ENCODE measurements around the gene SEMA3B. TPM values are rescaled to one million over a fixed set of nuclear protein-coding genes. Genes with fewer than 3 reads are reported as not detected.

The SEMA3B gene
- total RNA-seq, 1 experiment from 2014 or later: 21.8 TPM

DNA sequence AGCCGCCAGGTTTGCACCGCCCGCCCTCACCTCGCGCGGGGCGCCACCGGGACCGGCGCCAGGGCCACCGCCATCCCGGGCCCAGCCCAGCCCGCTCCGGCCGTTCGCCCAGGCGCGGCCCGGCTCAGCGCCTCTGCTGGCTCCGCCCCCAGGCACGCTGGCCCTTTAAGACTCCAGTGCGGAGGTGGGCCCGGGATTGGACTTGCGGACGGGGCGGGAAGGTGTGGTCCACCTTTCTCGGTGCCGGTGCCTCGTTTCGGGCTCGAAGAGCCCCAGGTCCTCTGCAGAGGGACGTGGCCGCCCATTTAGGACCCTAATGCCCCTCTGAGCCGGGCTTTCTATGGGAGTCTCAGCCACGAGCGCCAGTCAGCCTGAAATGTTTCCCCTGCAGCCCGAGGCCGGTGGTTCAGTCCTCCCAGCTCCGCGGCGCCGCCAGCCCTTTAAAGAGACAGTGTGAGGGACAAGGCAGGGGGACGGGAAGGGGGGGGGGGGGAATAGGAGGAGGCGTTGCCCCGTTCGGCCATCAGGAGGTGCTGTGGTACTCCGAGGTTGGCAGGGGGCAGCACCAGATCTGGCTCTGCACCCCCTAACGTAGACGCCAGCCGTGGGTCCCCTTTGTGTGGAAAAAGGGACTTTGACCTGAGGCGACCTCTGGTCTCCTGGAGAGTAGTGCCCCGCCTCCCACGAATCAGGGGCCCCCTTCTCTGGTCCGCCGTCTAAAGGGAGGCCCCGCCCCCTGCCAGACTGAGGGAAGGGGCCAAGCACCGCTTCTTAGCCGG lies 52.6 kb downstream of the SEMA3B start:
- H3K27me3 Mint-ChIP-seq (ENCODE audit: insufficient read depth, unreplicated experiment): no peaks in the 10 kb centered on the region
- CTCF ChIA-PET: interaction anchor here (0.5 to 1.4 kb wide), 12 partner anchors 10 to 1720 kb away, joined by 3 to 27 read pairs (median 5); partner anchors contain the start of genes CYB561D2, GNAI2, HYAL3 and NAA80
- H3K9me3 ChIP-seq: no peaks in the 10 kb centered on the region
- TF ChIP-seq, protein P1, sequence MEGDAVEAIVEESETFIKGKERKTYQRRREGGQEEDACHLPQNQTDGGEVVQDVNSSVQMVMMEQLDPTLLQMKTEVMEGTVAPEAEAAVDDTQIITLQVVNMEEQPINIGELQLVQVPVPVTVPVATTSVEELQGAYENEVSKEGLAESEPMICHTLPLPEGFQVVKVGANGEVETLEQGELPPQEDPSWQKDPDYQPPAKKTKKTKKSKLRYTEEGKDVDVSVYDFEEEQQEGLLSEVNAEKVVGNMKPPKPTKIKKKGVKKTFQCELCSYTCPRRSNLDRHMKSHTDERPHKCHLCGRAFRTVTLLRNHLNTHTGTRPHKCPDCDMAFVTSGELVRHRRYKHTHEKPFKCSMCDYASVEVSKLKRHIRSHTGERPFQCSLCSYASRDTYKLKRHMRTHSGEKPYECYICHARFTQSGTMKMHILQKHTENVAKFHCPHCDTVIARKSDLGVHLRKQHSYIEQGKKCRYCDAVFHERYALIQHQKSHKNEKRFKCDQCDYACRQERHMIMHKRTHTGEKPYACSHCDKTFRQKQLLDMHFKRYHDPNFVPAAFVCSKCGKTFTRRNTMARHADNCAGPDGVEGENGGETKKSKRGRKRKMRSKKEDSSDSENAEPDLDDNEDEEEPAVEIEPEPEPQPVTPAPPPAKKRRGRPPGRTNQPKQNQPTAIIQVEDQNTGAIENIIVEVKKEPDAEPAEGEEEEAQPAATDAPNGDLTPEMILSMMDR (IDR thresholded peaks at IDR 0.05; ENCODE audit: insufficient read depth in 1 of 2, low read depth in 1 of 2, low read length in 1 of 2, severe bottlenecking in 1 of 2, unreplicated experiment in 1 of 2): peak; percentile 67 to 68
- H3K4me1 Mint-ChIP-seq (ENCODE audit: low read depth, unreplicated experiment): peaks cover 6% of the 10 kb centered on the region
- no peaks in the 10 kb centered on the region for H3K9me3 Mint-ChIP-seq (ENCODE audit: unreplicated experiment)
- H3K36me3 Mint-ChIP-seq (ENCODE audit: insufficient read depth, unreplicated experiment): peaks cover 37% of the 10 kb centered on the region
- peak overlapping the region; percentile 81 for H3K4me3 Mint-ChIP-seq (ENCODE audit: unreplicated experiment)
- POLR2A ChIA-PET: interaction anchor here (0.6 to 1.4 kb wide), 4 partner anchors 16 to 536 kb away, joined by 4 to 12 read pairs (median 8); partner anchors contain the start of genes HYAL3 and NAA80
- peaks cover 33% of the 10 kb centered on the region for H3K4me1 ChIP-seq
- peak overlapping the region; percentile 58 for H3K4me3 ChIP-seq (ENCODE audit: low read depth, low read length)
- peaks cover 4% of the 10 kb centered on the region for H3K36me3 ChIP-seq (ENCODE audit: control insufficient read depth, insufficient read depth, low read length)
- peak; percentile 92 to 94 for DNase-seq
- H3K27me3 ChIP-seq (replicated peaks; ENCODE audit: control insufficient read depth, insufficient read depth, low read length): no peaks in the 10 kb centered on the region
- no TSS peak for BruUV-seq (replicated peaks)
- intact Hi-C loops (cut with micrococcal nuclease; ENCODE audit: unreplicated experiment): loop anchor here (1.0 kb wide), 1 partner anchor 22 kb away; the partner anchor contains the start of genes HYAL3 and NAA80
- peak overlapping the region; percentile 96 for H3K27ac Mint-ChIP-seq (ENCODE audit: unreplicated experiment)

DNA sequence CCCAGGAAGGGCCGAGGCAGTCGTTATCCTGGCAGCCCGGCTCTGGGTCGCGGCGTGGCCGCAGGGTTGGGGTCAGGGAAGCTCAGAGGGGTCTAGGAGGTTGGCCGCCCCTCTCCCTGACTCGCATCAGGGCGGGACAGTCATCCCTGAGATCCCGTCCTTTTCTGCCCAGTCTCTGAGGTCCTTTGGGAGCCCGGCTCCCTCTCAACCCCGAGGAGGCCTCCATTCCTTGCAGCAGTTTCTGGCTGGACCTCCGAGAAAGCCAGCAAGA lies 53.1 kb downstream of the SEMA3B start:
- TF ChIP-seq, protein P1 (IDR thresholded peaks at IDR 0.05; ENCODE audit: insufficient read depth in 1 of 2, low read depth in 1 of 2, low read length in 1 of 2, severe bottlenecking in 1 of 2, unreplicated experiment in 1 of 2): no peak
- Mint-ChIP-seq H3K27me3 (ENCODE audit: insufficient read depth, unreplicated experiment) (no peaks in the 10 kb centered on the region), H3K9me3 (ENCODE audit: unreplicated experiment) (no peaks in the 10 kb centered on the region), H3K4me1 (ENCODE audit: low read depth, unreplicated experiment) (peaks cover under 1% of the 10 kb centered on the region), H3K27ac (ENCODE audit: unreplicated experiment) (peak overlapping the region; percentile 96), H3K36me3 (ENCODE audit: insufficient read depth, unreplicated experiment) (peaks cover 40% of the 10 kb centered on the region), H3K4me3 (ENCODE audit: unreplicated experiment) (peak overlapping the region; percentile 81)
- Histone ChIP-seq H3K4me3 (ENCODE audit: low read depth, low read length) (peak overlapping the region; percentile 58), H3K9me3 (no peaks in the 10 kb centered on the region), H3K27me3 (replicated peaks; ENCODE audit: control insufficient read depth, insufficient read depth, low read length) (no peaks in the 10 kb centered on the region), H3K36me3 (ENCODE audit: control insufficient read depth, insufficient read depth, low read length) (peaks cover 4% of the 10 kb centered on the region), H3K4me1 (peaks cover 27% of the 10 kb centered on the region)
- ChIA-PET POLR2A (interaction anchor here (0.6 to 1.4 kb wide), 2 partner anchors 23 to 536 kb away, joined by 4 to 12 read pairs; partner anchors contain the start of genes HYAL3 and NAA80), CTCF (interaction anchor here (1.0 to 1.4 kb wide), 2 partner anchors 15 to 23 kb away, joined by 8 to 27 read pairs; partner anchors contain the start of genes HYAL3 and NAA80)
- intact Hi-C loops (cut with micrococcal nuclease; ENCODE audit: unreplicated experiment): no loop called here
- BruUV-seq (replicated peaks): TSS peak; percentile 62
- DNase-seq: no peak

DNA sequence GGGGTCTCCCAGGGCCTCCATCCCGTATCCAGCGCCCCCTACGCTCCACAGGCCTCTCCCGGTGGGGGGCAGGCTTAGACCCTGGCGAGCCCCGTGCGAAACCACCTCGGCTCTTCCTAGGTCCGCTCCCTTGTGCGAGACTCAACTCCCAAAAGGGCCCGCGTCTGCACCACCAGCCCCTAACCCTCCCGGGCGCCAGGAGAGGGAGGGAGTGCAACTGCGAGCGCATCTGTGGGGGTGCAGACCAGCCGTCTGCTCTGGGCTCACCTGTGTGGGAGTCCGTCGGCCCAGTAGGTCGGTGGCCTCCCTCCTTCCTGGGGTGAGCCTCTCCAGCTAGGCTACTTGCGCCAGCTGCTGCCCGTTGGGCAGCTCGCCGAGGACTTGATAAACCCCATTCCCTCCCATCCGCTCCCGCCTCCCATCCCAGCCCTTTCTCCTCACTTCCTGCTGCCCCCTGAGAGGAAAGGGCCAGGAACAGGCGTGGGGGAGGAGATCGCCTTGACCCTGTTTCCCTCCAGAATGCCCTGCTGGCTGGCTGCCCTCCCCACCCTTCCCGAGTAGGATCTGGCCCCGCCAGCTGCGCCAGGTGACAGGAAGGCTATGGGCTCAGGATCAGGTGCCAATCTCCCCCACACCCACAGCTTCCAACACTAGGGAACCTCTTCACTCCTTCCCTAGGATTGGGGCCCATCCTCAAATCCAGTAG lies 53.6 kb downstream of the SEMA3B start, which contains the start of gene HYAL2:
TSS of gene HYAL2 (minus strand) at position 360 of the 706 bp plus-strand sequence. CDS start 2,256 bp downstream, outside the sequence.
- no peaks in the 10 kb centered on the region for H3K27me3 ChIP-seq (replicated peaks; ENCODE audit: control insufficient read depth, insufficient read depth, low read length)
- H3K9me3 Mint-ChIP-seq (ENCODE audit: unreplicated experiment): no peaks in the 10 kb centered on the region
- TF ChIP-seq, protein P1 (IDR thresholded peaks at IDR 0.05; ENCODE audit: insufficient read depth in 1 of 2, low read depth in 1 of 2, low read length in 1 of 2, severe bottlenecking in 1 of 2, unreplicated experiment in 1 of 2): no peak
- no peaks in the 10 kb centered on the region for H3K27me3 Mint-ChIP-seq (ENCODE audit: insufficient read depth, unreplicated experiment)
- peak within 1 kb of the TSS; percentile 96 for H3K27ac Mint-ChIP-seq (ENCODE audit: unreplicated experiment)
- CTCF ChIA-PET: interaction anchor here (1.4 to 2.3 kb wide), 2 partner anchors 14 to 15 kb away, joined by 11 to 27 read pairs; no protein-coding TSS in a partner anchor
- no TSS peak for BruUV-seq (replicated peaks)
- POLR2A ChIA-PET: interaction anchor here (1.4 kb wide), 1 partner anchor 23 kb away, joined by 12 read pairs; the partner anchor contains the start of genes HYAL3 and NAA80
- H3K4me1 Mint-ChIP-seq (ENCODE audit: low read depth, unreplicated experiment): no peaks in the 10 kb centered on the region
- H3K4me3 Mint-ChIP-seq (ENCODE audit: unreplicated experiment): peak within 1 kb of the TSS; percentile 81
- H3K36me3 Mint-ChIP-seq (ENCODE audit: insufficient read depth, unreplicated experiment): peaks cover 40% of the 10 kb centered on the region
- intact Hi-C loops (cut with micrococcal nuclease; ENCODE audit: unreplicated experiment): no loop called here
- H3K9me3 ChIP-seq: no peaks in the 10 kb centered on the region
- H3K36me3 ChIP-seq (ENCODE audit: control insufficient read depth, insufficient read depth, low read length): peaks cover 4% of the 10 kb centered on the region
- peak within 1 kb of the TSS; percentile 58 for H3K4me3 ChIP-seq (ENCODE audit: low read depth, low read length)
- peaks cover 22% of the 10 kb centered on the region for H3K4me1 ChIP-seq
- DNase-seq: no peak

Measured in Caco-2 (cell line).